NCI-H128 (cell line): Measurements from ENCODE around the gene BRWD1.

Source experiments
- DNase-seq: peaks from one replicate; lab custom pipeline; 2025; ENCODE audit not compliant: unreplicated experiment; lab: John Stamatoyannopoulos, UW

BRWD1 gene

GRCh38 chr21:39137248-39138178 lies 175.9 kb downstream of the BRWD1 start:
- DNase-seq: no peak

- DNase-seq: no peak
Measured at GRCh38 chr21:39136711-39137110, 176.7 kb downstream of the BRWD1 start.

- peak; percentile 35 for DNase-seq
Measured at GRCh38 chr21:39136138-39136537, 177.3 kb downstream of the BRWD1 start.

- no peak for DNase-seq
Measured at GRCh38 chr21:39134288-39134810, 179.1 kb downstream of the BRWD1 start.
